SH-SY5Y (cell line): ENCODE measurements around the gene ARL6IP4.

Experiments used
- GATA2 ChIP-seq: IDR thresholded peaks from 2 replicates; pipeline ENCODE4 v1.6.1; 2011; ENCODE audit warnings: mild to moderate bottlenecking, low read depth, low read length
- GATA3 ChIP-seq: IDR thresholded peaks from 2 replicates; pipeline ENCODE4 v1.6.1; 2011; ENCODE audit warnings: low read depth, mild to moderate bottlenecking, low read length, moderate library complexity

ARL6IP4 gene

GRCh38 chr12:123013185-123014095 lies 33.0 kb downstream of the ARL6IP4 start:
- TF ChIP-seq GATA3 (no peak), GATA2 (no peak)

- no peak for TF ChIP-seq GATA3
- TF ChIP-seq GATA2, result no peak
Measured at GRCh38 chr12:123017753-123018152, 37.3 kb downstream of the ARL6IP4 start.

- TF ChIP-seq GATA3 (no peak), GATA2 (no peak)
Measured at GRCh38 chr12:123019841-123020138, 39.3 kb downstream of the ARL6IP4 start.

GRCh38 chr12:123021688-123022604 lies 41.5 kb downstream of the ARL6IP4 start:
- TF ChIP-seq GATA3 (no peak), GATA2 (no peak)

- TF ChIP-seq GATA2 (no peak), GATA3 (no peak)
Measured at GRCh38 chr12:123022846-123023245, 42.4 kb downstream of the ARL6IP4 start.

GRCh38 chr12:123024819-123025391 lies 44.4 kb downstream of the ARL6IP4 start:
- TF ChIP-seq GATA2 (no peak), GATA3 (no peak)

- TF ChIP-seq GATA3, result no peak
Measured at GRCh38 chr12:123026094-123026853, 45.8 kb downstream of the ARL6IP4 start.

GRCh38 chr12:123027726-123028445 lies 47.4 kb downstream of the ARL6IP4 start:
- TF ChIP-seq GATA2 (no peak), GATA3 (no peak)

GRCh38 chr12:123028475-123028874 lies 48.0 kb downstream of the ARL6IP4 start:
- TF ChIP-seq GATA3 (no peak), GATA2 (no peak)

- TF ChIP-seq GATA2 (no peak), GATA3 (no peak)
Measured at GRCh38 chr12:123029550-123029949, 49.1 kb downstream of the ARL6IP4 start.

GRCh38 chr12:123030686-123031085 lies 50.2 kb downstream of the ARL6IP4 start:
- TF ChIP-seq GATA2 (no peak), GATA3 (no peak)

GRCh38 chr12:123031171-123031845 lies 50.8 kb downstream of the ARL6IP4 start:
- no peak for TF ChIP-seq GATA2
